GM18951 (cell line): Measurements from ENCODE around the gene WNT3.
"Not testable (repeated sequence)": the region's sequence is repeated elsewhere in the genome, so short reads cannot be mapped to it uniquely, and the experiment has no call there.

ENCODE experiments used
- POLR2A ChIP-seq: IDR thresholded peaks from 4 replicates; pipeline ENCODE4 v1.6.1; 2011; ENCODE audit warnings: mild to moderate bottlenecking; ENCODE audit not compliant: insufficient read length, insufficient read depth; ENCODE audit errors: extremely low read depth
- in situ Hi-C: fragments of 300-500 bp; cut with MboI; formaldehyde crosslinking; loops from one replicate; pipeline ENCODE4 v1.12.0; 2022; ENCODE audit warnings: low sequenced_read_pairs, mixed read lengths, inconsistent platforms; ENCODE audit not compliant: unreplicated experiment

WNT3 gene

GRCh38 chr17:46780003-46780373, 38.5 kb downstream of the WNT3 start:
- in situ Hi-C loops = no loop called here
- no peak for TF ChIP-seq POLR2A

- in situ Hi-C loops = no loop called here
- no peak for TF ChIP-seq POLR2A
These were observed 40.3 kb downstream of the WNT3 start for GRCh38 chr17:46777943-46778915.

- no peak for TF ChIP-seq POLR2A
- in situ Hi-C loops = no loop called here
These were observed 42.0 kb downstream of the WNT3 start for GRCh38 chr17:46776298-46777005.

GRCh38 chr17:46774108-46774737, 44.3 kb downstream of the WNT3 start:
- TF ChIP-seq POLR2A = no peak
- in situ Hi-C loops = no loop called here

GRCh38 chr17:46773676-46774075, 44.8 kb downstream of the WNT3 start:
- in situ Hi-C loops = no loop called here
- TF ChIP-seq POLR2A = no peak

- TF ChIP-seq POLR2A = no peak
- in situ Hi-C loops = no loop called here
These were observed 45.3 kb downstream of the WNT3 start for GRCh38 chr17:46773221-46773605.

GRCh38 chr17:46772475-46773220, 45.8 kb downstream of the WNT3 start:
- in situ Hi-C loops = no loop called here
- no peak for TF ChIP-seq POLR2A

GRCh38 chr17:46771561-46772474, 46.7 kb downstream of the WNT3 start:
- in situ Hi-C loops = no loop called here
- TF ChIP-seq POLR2A = peak; percentile 20

- no peak for TF ChIP-seq POLR2A
- in situ Hi-C loops = no loop called here
These were observed 47.5 kb downstream of the WNT3 start for GRCh38 chr17:46770818-46771560.

GRCh38 chr17:46770439-46770817, 48.1 kb downstream of the WNT3 start:
- TF ChIP-seq POLR2A = no peak
- in situ Hi-C loops = no loop called here

- no peak for TF ChIP-seq POLR2A
- in situ Hi-C loops = no loop called here
These were observed 48.7 kb downstream of the WNT3 start for GRCh38 chr17:46769531-46770438.

GRCh38 chr17:46768896-46769295, 49.6 kb downstream of the WNT3 start:
- in situ Hi-C loops = not testable (repeated sequence)
